Chondrocyte (in vitro differentiated cells): ENCODE results near the gene SKIDA1. TPM values are rescaled to one million over a fixed set of nuclear protein-coding genes. Genes with fewer than 3 reads are reported as not detected.

Source experiments
- DNase-seq: peaks from one replicate; pipeline ENCODE4 v3.0.0; 2021; ENCODE audit warnings: mixed read lengths, low spot score
- H3K27ac Mint-ChIP-seq: one replicate; pipeline ENCODE4 v1.8.0; 2021; ENCODE audit warnings: mild to moderate bottlenecking, moderate library complexity, mixed read lengths; ENCODE audit not compliant: unreplicated experiment
- H3K27me3 Mint-ChIP-seq: 2 replicates; pipeline ENCODE4 v1.8.0; 2021; ENCODE audit warnings: low read depth, mixed read lengths
- H3K36me3 Mint-ChIP-seq: 2 replicates; pipeline ENCODE4 v1.8.0; 2021; ENCODE audit warnings: low read depth, mixed read lengths
- H3K4me1 Mint-ChIP-seq: 2 replicates; pipeline ENCODE4 v1.8.0; 2021; ENCODE audit warnings: low read depth, mild to moderate bottlenecking, mixed read lengths
- H3K4me3 Mint-ChIP-seq: one replicate; pipeline ENCODE4 v1.8.0; 2021; ENCODE audit warnings: mild to moderate bottlenecking, moderate library complexity, mixed read lengths; ENCODE audit not compliant: unreplicated experiment
- H3K9me3 Mint-ChIP-seq: 2 replicates; pipeline ENCODE4 v1.8.0; 2021; ENCODE audit warnings: low read depth, mixed read lengths
- CTCF ChIP-seq: fragments of 200-600 bp; sonication (generic); IDR thresholded peaks from 2 replicates; pipeline ENCODE4 v1.5.0; 2021; ENCODE audit warnings: antibody characterized with exemption, mild to moderate bottlenecking, moderate library complexity
- total RNA-seq: library from RNA; stranded (reverse); gene quantifications from 3 replicates; pipeline ENCODE4 v1.2.1, GENCODE V29; 2021

The SKIDA1 gene
- total RNA-seq, 1 donor from 2014 or later, result 2.0 TPM

GRCh38 chr10:21482821-21483220 lies 42.7 kb downstream of the SKIDA1 start:
- Mint-ChIP-seq H3K4me3 (no peak overlapping the region), H3K36me3 (peaks cover 1% of the 10 kb centered on the region), H3K27ac (no peak overlapping the region), H3K4me1 (no peaks in the 10 kb centered on the region), H3K27me3 (no peaks in the 10 kb centered on the region), H3K9me3 (peaks cover 3% of the 10 kb centered on the region)
- TF ChIP-seq CTCF, result no peak
- no peak for DNase-seq

GRCh38 chr10:21481407-21481806 lies 44.1 kb downstream of the SKIDA1 start:
- no peak for TF ChIP-seq CTCF
- Mint-ChIP-seq H3K4me1 (no peaks in the 10 kb centered on the region), H3K27me3 (no peaks in the 10 kb centered on the region), H3K36me3 (peaks cover 1% of the 10 kb centered on the region), H3K27ac (no peak overlapping the region), H3K9me3 (peaks cover 3% of the 10 kb centered on the region), H3K4me3 (no peak overlapping the region)
- DNase-seq, result no peak

GRCh38 chr10:21479570-21480315 lies 45.7 kb downstream of the SKIDA1 start:
- TF ChIP-seq CTCF, result no peak
- H3K27ac Mint-ChIP-seq, result no peak overlapping the region
- H3K36me3 Mint-ChIP-seq, result peaks cover 1% of the 10 kb centered on the region
- no peak overlapping the region for H3K4me3 Mint-ChIP-seq
- no peak for DNase-seq
- no peaks in the 10 kb centered on the region for H3K4me1 Mint-ChIP-seq
- no peaks in the 10 kb centered on the region for H3K27me3 Mint-ChIP-seq
- H3K9me3 Mint-ChIP-seq, result peaks cover 3% of the 10 kb centered on the region

- TF ChIP-seq CTCF, result no peak
- Mint-ChIP-seq H3K9me3 (no peaks in the 10 kb centered on the region), H3K4me1 (no peaks in the 10 kb centered on the region), H3K4me3 (no peak overlapping the region), H3K27me3 (no peaks in the 10 kb centered on the region), H3K36me3 (no peaks in the 10 kb centered on the region), H3K27ac (no peak overlapping the region)
- no peak for DNase-seq
Measured at GRCh38 chr10:21475393-21475792, 50.1 kb downstream of the SKIDA1 start.

GRCh38 chr10:21473541-21473940 lies 51.9 kb downstream of the SKIDA1 start:
- no peaks in the 10 kb centered on the region for H3K9me3 Mint-ChIP-seq
- no peak overlapping the region for H3K4me3 Mint-ChIP-seq
- H3K27me3 Mint-ChIP-seq, result no peaks in the 10 kb centered on the region
- H3K36me3 Mint-ChIP-seq, result no peaks in the 10 kb centered on the region
- TF ChIP-seq CTCF, result no peak
- DNase-seq, result no peak
- no peak overlapping the region for H3K27ac Mint-ChIP-seq
- no peaks in the 10 kb centered on the region for H3K4me1 Mint-ChIP-seq
